Mucosa of rectum (tissue), 2 donors: ENCODE results near the gene TMPRSS12.
A peak's percentile ranks its signal among the peaks of the same experiment; 100 is the strongest.
"Not testable (repeated sequence)": the region's sequence is repeated elsewhere in the genome, so short reads cannot be mapped to it uniquely, and the experiment has no call there.

Experiments used
- H3K27ac ChIP-seq, 2 donors: one replicate each; pipeline ENCODE4 v1.7.0; 2013; ENCODE audit warnings: inconsistent platforms in 2 of 2, low read depth in 2 of 2, low read length in 2 of 2
- H3K27me3 ChIP-seq, 2 donors: one replicate each; pipeline ENCODE4 v1.7.0; 2013; ENCODE audit warnings: low read length in 2 of 2; ENCODE audit not compliant: control insufficient read depth in 2 of 2, insufficient read depth in 2 of 2
- H3K36me3 ChIP-seq, 2 donors: one replicate each; pipeline ENCODE4 v1.7.0; 2013; ENCODE audit warnings: low read length in 2 of 2; ENCODE audit not compliant: control insufficient read depth in 2 of 2, insufficient read depth in 2 of 2
- H3K4me1 ChIP-seq, 2 donors: one replicate each; pipeline ENCODE4 v1.7.0; 2013; ENCODE audit warnings: low read length in 2 of 2, mild to moderate bottlenecking in 1 of 2; ENCODE audit not compliant: control insufficient read depth in 2 of 2, insufficient read depth in 2 of 2
- H3K4me3 ChIP-seq, 2 donors: one replicate each; pipeline ENCODE4 v1.7.0; 2013; ENCODE audit warnings: low read length in 2 of 2
- H3K9ac ChIP-seq, 2 donors: one replicate each; pipeline ENCODE4 v1.7.0; 2013; ENCODE audit warnings: low read length in 2 of 2, low read depth in 1 of 2, mild to moderate bottlenecking in 1 of 2
- H3K9me3 ChIP-seq, 2 donors: one replicate each; pipeline ENCODE4 v1.7.0; 2013; ENCODE audit warnings: low read length in 2 of 2; ENCODE audit not compliant: control insufficient read depth in 2 of 2
- donor health status: healthy.
- donor health status: Normal muscosa, but diverticular disease.

The TMPRSS12 gene, protein sequence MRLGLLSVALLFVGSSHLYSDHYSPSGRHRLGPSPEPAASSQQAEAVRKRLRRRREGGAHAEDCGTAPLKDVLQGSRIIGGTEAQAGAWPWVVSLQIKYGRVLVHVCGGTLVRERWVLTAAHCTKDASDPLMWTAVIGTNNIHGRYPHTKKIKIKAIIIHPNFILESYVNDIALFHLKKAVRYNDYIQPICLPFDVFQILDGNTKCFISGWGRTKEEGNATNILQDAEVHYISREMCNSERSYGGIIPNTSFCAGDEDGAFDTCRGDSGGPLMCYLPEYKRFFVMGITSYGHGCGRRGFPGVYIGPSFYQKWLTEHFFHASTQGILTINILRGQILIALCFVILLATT

DNA sequence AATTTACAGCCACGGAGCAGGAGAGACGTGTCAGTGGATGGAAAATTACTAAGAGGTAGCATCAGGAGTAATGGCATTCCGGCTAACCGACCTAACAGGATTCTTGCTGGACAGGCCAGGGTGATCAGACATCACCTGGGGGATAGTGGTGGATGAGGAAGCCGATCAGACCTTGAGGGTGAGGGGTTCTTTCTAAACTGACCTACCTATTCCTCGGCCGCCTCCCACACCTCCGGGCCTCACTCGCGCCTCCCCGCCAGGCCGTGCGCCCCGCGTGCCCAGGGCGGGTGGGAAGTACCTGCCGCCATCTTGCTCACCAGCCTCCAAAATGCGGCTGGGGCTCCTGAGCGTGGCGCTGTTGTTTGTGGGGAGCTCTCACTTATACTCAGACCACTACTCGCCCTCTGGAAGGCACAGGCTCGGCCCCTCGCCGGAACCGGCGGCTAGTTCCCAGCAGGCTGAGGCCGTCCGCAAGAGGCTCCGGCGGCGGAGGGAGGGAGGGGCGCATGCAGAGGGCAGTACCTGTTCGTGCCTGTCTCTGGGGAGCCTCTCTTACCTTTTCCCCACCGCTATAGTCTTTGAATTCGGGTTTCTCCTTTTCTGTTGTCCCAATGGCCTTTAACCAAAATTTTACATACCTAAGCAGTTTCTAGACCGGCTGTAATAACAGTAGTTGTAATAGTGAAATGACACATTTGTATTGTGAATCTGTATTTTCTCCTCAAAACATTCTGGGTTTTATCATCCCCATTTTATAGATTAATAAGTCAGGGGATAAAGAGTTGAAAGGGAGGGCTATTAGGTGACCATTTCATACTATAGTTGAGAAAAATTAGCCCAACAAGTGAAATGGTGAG lies at the start of gene TMPRSS12:
Gene TMPRSS12, plus strand, starts transcription at position 290 of the 857 bp plus-strand sequence. Its CDS starts 39 bp downstream, at position 329.
- Histone ChIP-seq H3K4me1 (no peaks in the 10 kb centered on the region), H3K4me3 (no peak within 1 kb of the TSS), H3K27me3 (no peaks in the 10 kb centered on the region), H3K9ac (no peak within 1 kb of the TSS), H3K27ac (no peak within 1 kb of the TSS), H3K9me3 (no peaks in the 10 kb centered on the region), H3K36me3 (no peaks in the 10 kb centered on the region)

DNA sequence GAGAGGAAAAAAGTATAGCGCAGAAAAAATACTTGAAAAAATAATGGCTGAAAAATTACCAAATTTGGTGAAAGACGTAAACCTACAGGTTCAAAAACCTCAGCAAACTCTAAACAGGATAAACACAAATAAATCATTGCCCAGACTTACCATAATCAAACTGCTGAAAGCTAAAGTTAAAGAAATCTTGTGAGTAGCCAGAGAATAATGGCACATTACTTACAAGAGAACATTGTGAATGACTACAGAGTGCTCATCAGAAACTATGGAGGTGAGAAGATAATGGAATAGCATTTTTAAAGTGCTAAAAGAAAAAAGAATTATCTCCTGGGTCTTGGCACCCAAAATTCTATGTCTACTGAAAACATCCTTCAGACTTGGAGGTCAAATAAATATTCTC lies 42.8 kb upstream of the TMPRSS12 start:
- no peak overlapping the region for H3K27ac ChIP-seq
- H3K9ac ChIP-seq: no peak overlapping the region
- no peaks in the 10 kb centered on the region for H3K4me1 ChIP-seq
- H3K27me3 ChIP-seq: no peaks in the 10 kb centered on the region
- H3K36me3 ChIP-seq: peaks cover 33 to 36% of the 10 kb centered on the region in 2 donors
- H3K4me3 ChIP-seq: no peak overlapping the region
- peaks cover 2 to 5% of the 10 kb centered on the region in 2 donors for H3K9me3 ChIP-seq

DNA sequence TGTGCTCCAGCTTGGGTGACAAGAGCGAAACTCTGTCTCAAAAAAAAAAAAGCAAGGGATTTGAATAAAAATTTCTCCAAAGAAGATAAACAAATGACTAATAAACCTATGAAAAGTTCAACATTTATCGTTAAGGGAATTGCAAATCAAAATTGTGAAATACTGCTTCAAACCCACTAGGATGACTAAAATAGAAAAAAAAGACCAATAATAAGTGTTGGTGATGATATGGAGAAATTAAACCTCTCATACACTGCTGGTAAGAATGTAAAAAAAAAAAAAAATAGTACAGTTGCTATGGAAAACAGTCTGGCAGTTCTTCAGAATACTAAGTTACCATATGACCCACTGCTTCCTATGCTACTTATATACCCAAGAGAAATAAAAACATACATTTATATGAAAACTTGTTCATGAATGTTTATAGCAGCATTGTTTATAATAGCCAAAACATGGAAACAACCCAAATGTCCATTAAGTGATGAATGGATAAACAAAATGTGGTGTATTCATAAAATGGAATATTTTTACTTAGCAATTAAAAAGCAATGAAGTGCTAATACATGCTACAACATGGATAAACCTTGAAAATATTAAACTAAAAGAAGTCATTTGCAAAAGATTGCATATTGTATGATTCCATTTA lies 39.4 kb upstream of the TMPRSS12 start:
- no peaks in the 10 kb centered on the region for H3K27me3 ChIP-seq
- H3K9me3 ChIP-seq: peaks cover 2 to 5% of the 10 kb centered on the region in 2 donors
- H3K4me1 ChIP-seq: no peaks in the 10 kb centered on the region
- no peak overlapping the region for H3K9ac ChIP-seq
- H3K4me3 ChIP-seq: no peak overlapping the region
- peaks cover 15 to 30% of the 10 kb centered on the region in 2 donors for H3K36me3 ChIP-seq
- H3K27ac ChIP-seq: no peak overlapping the region

DNA sequence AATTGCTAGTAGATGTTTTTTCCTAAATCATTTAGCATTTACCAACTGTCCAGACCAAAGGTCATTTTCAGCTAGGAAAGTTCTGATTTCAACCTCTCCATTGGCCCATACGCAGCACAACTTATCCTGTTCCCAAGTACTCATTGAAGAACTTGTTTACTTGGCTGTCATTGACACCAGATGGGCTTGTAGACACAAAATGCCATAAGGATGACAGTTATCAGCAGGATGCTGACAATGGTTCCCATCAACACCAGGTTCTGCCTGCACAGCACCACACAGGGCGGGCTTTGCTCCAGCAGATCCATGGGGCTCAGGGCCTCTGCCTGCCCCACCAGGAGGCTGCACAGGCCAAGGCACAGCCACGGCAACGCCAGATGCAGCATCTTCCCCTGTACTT lies 36.5 kb upstream of the TMPRSS12 start:
- no peak overlapping the region for H3K27ac ChIP-seq
- no peak overlapping the region for H3K4me3 ChIP-seq
- no peak overlapping the region for H3K9ac ChIP-seq
- H3K27me3 ChIP-seq: no peaks in the 10 kb centered on the region
- H3K4me1 ChIP-seq: no peaks in the 10 kb centered on the region
- peaks cover 10 to 27% of the 10 kb centered on the region in 2 donors for H3K36me3 ChIP-seq
- no peaks in the 10 kb centered on the region for H3K9me3 ChIP-seq

DNA sequence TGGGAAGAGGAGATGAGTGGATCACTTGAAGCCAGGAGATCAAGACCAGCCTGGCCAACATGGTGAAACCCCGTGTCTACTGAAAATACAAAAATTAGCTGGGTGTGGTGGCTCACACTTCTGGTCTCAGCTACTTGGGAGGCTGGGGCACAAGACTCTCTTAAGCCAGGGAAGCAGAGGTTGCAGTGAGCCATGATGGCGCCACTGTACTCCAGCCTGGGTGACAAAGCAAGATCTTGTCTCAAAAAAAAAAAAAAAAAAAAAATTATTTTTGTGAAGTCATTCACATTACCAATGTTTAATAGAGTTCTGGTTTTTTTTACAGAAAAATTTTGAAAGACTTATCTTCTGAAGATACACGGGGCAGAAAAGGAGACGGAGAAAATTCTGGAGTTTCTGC lies 33.6 kb upstream of the TMPRSS12 start:
- peaks cover 17 to 39% of the 10 kb centered on the region in 2 donors for H3K36me3 ChIP-seq
- H3K9me3 ChIP-seq, H3K27me3 ChIP-seq, H3K4me1 ChIP-seq, H3K9ac ChIP-seq, H3K27ac ChIP-seq, H3K4me3 ChIP-seq: not testable (repeated sequence)

DNA sequence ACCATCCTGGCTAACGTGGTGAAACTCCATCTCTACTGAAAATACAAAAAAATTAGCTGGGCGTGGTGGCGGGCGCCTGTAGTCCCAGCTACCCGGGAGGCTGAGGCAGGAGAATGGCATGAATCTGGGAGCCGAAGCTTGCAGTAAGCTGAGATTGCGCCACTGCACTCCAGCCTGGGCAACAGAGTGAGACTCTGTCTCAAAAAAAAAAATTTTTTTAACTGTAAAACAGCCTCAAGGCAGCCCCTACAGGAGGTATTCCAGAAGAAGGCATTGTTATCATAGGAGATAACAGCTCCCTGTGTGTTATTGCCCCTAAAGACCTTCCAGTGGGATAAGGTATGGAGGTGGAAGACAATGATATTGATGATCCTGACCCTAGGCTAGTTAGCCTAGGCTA lies 27.8 kb upstream of the TMPRSS12 start:
- H3K4me1 ChIP-seq, H3K9me3 ChIP-seq, H3K9ac ChIP-seq, H3K27me3 ChIP-seq, H3K4me3 ChIP-seq, H3K27ac ChIP-seq: not testable (repeated sequence)
- H3K36me3 ChIP-seq: peaks cover 31 to 59% of the 10 kb centered on the region in 2 donors

DNA sequence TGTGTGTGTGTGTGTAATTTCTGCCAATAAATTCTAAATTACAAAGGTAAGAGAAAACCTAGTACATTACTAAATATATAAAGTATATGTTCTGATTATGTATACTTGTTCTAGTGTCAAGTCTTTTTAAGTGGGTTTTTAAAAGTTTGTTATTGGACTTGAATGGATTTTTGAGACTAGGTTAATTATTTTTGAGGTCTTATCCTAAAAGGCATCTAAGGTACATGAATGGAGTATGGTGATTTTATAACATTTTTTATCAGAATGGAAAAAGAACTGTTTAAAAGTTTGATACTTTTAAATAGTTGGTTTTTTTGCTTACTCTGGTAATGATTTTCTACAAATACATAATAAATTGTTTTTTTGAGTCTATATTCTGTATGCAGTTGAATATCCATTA lies 22.5 kb upstream of the TMPRSS12 start:
- H3K27me3 ChIP-seq: no peaks in the 10 kb centered on the region
- H3K9me3 ChIP-seq: no peaks in the 10 kb centered on the region
- H3K27ac ChIP-seq: no peak overlapping the region
- H3K4me3 ChIP-seq: no peak overlapping the region
- peaks cover 14 to 25% of the 10 kb centered on the region in 2 donors for H3K36me3 ChIP-seq
- H3K4me1 ChIP-seq: no peaks in the 10 kb centered on the region
- H3K9ac ChIP-seq: no peak overlapping the region

DNA sequence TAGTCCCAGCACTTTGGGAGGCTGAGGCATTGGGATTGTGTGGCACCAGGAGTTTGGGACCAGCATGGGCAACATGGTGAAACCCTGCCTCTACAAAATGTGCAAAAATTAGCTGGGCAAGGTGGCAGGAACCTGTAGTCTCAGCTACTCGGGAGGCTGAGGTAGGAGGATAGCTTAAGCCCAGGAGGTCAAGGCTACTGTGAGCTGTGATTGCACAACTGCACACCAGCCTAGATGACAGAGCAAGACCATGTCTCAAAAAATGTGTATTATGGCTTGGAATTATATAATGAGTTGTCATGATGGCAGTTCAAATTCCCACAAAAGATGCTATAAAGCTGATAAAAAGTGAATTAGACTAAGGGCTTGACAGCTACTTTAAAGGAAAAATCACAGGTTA lies 20.6 kb upstream of the TMPRSS12 start:
- Histone ChIP-seq H3K27ac (no peak overlapping the region), H3K9ac (no peak overlapping the region), H3K27me3 (no peaks in the 10 kb centered on the region), H3K4me3 (no peak overlapping the region), H3K9me3 (no peaks in the 10 kb centered on the region), H3K4me1 (no peaks in the 10 kb centered on the region), H3K36me3 (peaks cover under 1 to 7% of the 10 kb centered on the region in 2 donors)

DNA sequence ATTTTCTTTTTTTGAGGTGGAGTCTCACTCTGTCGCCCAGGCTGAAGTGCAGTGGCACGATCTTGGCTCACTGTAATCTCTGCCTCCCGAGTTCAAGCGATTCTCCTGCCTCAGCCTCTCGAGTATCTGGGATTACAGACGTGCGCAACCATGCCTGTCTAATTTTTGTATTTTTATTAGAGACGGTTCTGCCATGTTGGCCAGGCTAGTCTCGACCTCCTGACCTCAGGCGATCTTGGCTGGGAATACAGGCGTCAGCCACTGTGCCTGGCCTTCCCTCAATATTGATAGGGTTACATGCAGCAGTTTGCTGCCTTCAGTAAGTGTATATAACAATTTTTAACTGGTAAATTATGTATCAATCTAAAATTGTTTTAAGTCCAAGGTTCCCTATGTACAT lies 19.0 kb upstream of the TMPRSS12 start:
- H3K9ac ChIP-seq, H3K36me3 ChIP-seq, H3K27ac ChIP-seq, H3K4me1 ChIP-seq, H3K9me3 ChIP-seq, H3K27me3 ChIP-seq, H3K4me3 ChIP-seq: not testable (repeated sequence)

DNA sequence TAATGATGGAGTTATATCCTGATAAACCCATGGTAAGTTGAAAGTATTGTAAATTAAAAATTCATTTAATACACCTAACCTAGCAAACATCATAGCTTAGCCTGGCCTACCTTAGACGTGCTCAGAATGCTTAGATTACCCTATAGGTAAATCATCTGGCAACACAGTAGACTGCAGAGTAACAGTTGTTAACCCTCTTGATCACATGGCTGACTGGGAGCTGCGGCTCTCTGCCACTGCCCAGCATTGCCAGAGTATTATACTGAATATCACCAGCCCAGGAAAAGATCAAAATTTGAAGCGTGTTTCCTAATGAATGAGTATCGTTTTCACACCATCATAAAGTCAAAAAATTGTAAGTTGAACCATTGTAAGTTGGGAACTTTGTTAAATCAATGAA lies 17.8 kb upstream of the TMPRSS12 start:
- no peaks in the 10 kb centered on the region for H3K27me3 ChIP-seq
- no peak overlapping the region for H3K4me3 ChIP-seq
- peak overlapping the region in 1 of 2 donors; percentile 3 for H3K9ac ChIP-seq

More for the DNA sequence above, 17.8 kb upstream of the TMPRSS12 start:
- H3K27ac ChIP-seq: no peak overlapping the region
- no peaks in the 10 kb centered on the region for H3K9me3 ChIP-seq
- no peaks in the 10 kb centered on the region for H3K4me1 ChIP-seq
- H3K36me3 ChIP-seq: no peaks in the 10 kb centered on the region
